Body of pancreas (tissue), 4 donors: ENCODE results near the gene CEP162.

ENCODE experiments used
- POLR2A ChIP-seq, 3 donors: fragments of 450-650 bp; IDR thresholded peaks; one replicate each; pipeline ENCODE4 v1.6.1; 2016; ENCODE audit warnings: antibody characterized with exemption in 3 of 3, mild to moderate bottlenecking in 2 of 3
- TF ChIP-seq, protein P1 (sequence below), 7 experiments: fragments of 450-650 bp in 4 of 7; fragments of 200-600 bp in 3 of 7; sonication (generic) in 3 of 7; IDR thresholded peaks; one replicate each; pipeline ENCODE4 v1.5.1; 2016 to 2019; ENCODE audit warnings: antibody characterized with exemption in 7 of 7

DNA sequence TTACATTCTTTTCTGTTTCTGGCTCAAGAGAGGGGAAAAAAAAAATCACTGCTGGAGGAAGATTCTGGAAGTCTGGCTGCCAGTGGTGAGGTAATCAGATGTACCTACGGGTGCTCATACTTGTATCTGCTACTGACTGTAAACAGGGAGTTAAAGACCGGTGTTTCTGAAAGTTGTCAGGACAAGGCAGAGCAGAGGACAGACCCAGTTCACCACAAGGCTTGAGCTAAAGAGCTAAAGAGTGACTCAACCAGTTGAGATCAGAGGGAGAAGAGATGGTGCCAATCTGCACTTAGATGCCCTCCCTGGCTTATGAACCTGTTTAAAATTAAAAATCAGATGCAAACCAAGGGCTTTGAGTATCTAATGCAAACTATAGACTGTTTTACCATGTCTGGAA is 55.4 kb downstream of the CEP162 start:
- TF ChIP-seq, protein P1, sequence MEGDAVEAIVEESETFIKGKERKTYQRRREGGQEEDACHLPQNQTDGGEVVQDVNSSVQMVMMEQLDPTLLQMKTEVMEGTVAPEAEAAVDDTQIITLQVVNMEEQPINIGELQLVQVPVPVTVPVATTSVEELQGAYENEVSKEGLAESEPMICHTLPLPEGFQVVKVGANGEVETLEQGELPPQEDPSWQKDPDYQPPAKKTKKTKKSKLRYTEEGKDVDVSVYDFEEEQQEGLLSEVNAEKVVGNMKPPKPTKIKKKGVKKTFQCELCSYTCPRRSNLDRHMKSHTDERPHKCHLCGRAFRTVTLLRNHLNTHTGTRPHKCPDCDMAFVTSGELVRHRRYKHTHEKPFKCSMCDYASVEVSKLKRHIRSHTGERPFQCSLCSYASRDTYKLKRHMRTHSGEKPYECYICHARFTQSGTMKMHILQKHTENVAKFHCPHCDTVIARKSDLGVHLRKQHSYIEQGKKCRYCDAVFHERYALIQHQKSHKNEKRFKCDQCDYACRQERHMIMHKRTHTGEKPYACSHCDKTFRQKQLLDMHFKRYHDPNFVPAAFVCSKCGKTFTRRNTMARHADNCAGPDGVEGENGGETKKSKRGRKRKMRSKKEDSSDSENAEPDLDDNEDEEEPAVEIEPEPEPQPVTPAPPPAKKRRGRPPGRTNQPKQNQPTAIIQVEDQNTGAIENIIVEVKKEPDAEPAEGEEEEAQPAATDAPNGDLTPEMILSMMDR (IDR thresholded peaks at IDR 0.05), result no peak
- TF ChIP-seq POLR2A (IDR thresholded peaks at IDR 0.05), result no peak
